ENCODE results near the gene KIAA1755. TPM values are rescaled to one million over a fixed set of nuclear protein-coding genes. Genes with fewer than 3 reads are reported as not detected.

KIAA1755 gene
- polyA plus RNA-seq, 1 donor from 2014 or later, result not detected

DNA sequence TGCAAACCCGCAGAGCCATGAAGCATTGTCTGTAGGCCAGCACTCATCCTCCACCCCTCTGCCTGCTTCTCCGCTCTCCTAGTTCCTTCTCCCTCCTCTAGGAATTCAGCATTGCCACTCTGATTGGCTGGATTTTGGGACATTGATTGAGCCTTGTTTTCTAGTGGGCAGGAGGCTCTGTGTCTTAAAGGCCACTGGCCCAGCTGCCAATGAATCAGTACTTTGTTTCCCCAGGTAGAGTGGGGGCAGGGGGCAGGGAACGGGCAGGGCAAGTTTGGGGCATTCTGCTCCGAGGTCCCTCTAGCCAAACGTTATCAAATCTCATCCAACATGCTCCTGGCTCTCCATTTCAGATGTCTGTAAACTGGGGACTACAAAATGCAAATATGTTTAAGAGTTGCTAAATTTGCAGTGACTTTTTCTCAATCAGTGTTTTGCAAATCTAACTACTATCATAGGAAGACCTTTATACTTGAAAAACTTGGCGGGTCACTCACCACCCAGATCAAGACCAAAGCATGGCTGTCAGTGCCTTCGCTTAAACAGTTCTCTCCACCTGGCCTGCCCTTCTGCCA is 33.0 kb upstream of the KIAA1755 start:
- no peak overlapping the region for H3K9ac ChIP-seq (ENCODE audit: low read length)
- no peaks in the 10 kb centered on the region for H3K36me3 ChIP-seq (ENCODE audit: insufficient read depth, low read length)
- no peaks in the 10 kb centered on the region for H3K79me2 ChIP-seq (replicated peaks; ENCODE audit: insufficient read depth, low read length)
- no peaks in the 10 kb centered on the region for H4K20me1 ChIP-seq (ENCODE audit: insufficient read depth)
- H2AFZ ChIP-seq (ENCODE audit: low read depth, low read length), result no peak overlapping the region
- no peaks in the 10 kb centered on the region for H3K9me3 ChIP-seq (ENCODE audit: low read length)
- TF ChIP-seq MXI1 (conservative IDR thresholded peaks at IDR 0.05; ENCODE audit: poor library complexity, severe bottlenecking) (no peak), POLR2AphosphoS5 (IDR thresholded peaks at IDR 0.05) (no peak), SMC3 (conservative IDR thresholded peaks at IDR 0.05; ENCODE audit: poor library complexity) (no peak), RAD21 (conservative IDR thresholded peaks at IDR 0.05) (no peak), EZH2 (IDR thresholded peaks at IDR 0.05; ENCODE audit: borderline replicate concordance, insufficient read depth, low read length, poor library complexity, severe bottlenecking) (no peak), REST (IDR thresholded peaks at IDR 0.05; ENCODE audit: borderline replicate concordance) (no peak), EP300 (conservative IDR thresholded peaks at IDR 0.05; ENCODE audit: poor library complexity, severe bottlenecking) (no peak), TAF1 (IDR thresholded peaks at IDR 0.05; ENCODE audit: low read depth) (no peak)
- TF ChIP-seq, protein P1, sequence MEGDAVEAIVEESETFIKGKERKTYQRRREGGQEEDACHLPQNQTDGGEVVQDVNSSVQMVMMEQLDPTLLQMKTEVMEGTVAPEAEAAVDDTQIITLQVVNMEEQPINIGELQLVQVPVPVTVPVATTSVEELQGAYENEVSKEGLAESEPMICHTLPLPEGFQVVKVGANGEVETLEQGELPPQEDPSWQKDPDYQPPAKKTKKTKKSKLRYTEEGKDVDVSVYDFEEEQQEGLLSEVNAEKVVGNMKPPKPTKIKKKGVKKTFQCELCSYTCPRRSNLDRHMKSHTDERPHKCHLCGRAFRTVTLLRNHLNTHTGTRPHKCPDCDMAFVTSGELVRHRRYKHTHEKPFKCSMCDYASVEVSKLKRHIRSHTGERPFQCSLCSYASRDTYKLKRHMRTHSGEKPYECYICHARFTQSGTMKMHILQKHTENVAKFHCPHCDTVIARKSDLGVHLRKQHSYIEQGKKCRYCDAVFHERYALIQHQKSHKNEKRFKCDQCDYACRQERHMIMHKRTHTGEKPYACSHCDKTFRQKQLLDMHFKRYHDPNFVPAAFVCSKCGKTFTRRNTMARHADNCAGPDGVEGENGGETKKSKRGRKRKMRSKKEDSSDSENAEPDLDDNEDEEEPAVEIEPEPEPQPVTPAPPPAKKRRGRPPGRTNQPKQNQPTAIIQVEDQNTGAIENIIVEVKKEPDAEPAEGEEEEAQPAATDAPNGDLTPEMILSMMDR (IDR thresholded peaks at IDR 0.05; ENCODE audit: poor library complexity, severe bottlenecking), result no peak
- H3K4me3 ChIP-seq (ENCODE audit: low read length), result no peak overlapping the region
- no peak overlapping the region for H3K27ac ChIP-seq (ENCODE audit: low read length)
- no peaks in the 10 kb centered on the region for H3K27me3 ChIP-seq (ENCODE audit: insufficient read depth, low read depth, low read length)
- H3K4me2 ChIP-seq (ENCODE audit: low read length), result no peak overlapping the region
- H3F3A ChIP-seq (ENCODE audit: insufficient read depth, low read length, poor library complexity, severe bottlenecking), result no peaks in the 10 kb centered on the region
- no peaks in the 10 kb centered on the region for H3K9me2 ChIP-seq (ENCODE audit: insufficient read depth, low read length)

- no peaks in the 10 kb centered on the region for H3K27me3 ChIP-seq (ENCODE audit: insufficient read depth, low read depth, low read length)
- TF ChIP-seq RAD21 (conservative IDR thresholded peaks at IDR 0.05) (no peak), SMC3 (conservative IDR thresholded peaks at IDR 0.05; ENCODE audit: poor library complexity) (no peak), REST (IDR thresholded peaks at IDR 0.05; ENCODE audit: borderline replicate concordance) (no peak), TAF1 (IDR thresholded peaks at IDR 0.05; ENCODE audit: low read depth) (no peak), POLR2AphosphoS5 (IDR thresholded peaks at IDR 0.05) (no peak), MXI1 (conservative IDR thresholded peaks at IDR 0.05; ENCODE audit: poor library complexity, severe bottlenecking) (no peak), EP300 (conservative IDR thresholded peaks at IDR 0.05; ENCODE audit: poor library complexity, severe bottlenecking) (no peak), EZH2 (IDR thresholded peaks at IDR 0.05; ENCODE audit: borderline replicate concordance, insufficient read depth, low read length, poor library complexity, severe bottlenecking) (no peak)
- TF ChIP-seq, protein P1 (IDR thresholded peaks at IDR 0.05; ENCODE audit: poor library complexity, severe bottlenecking), result no peak
Observed at GRCh38 chr20:38291966-38292365, 31.4 kb upstream of the KIAA1755 start.

More at GRCh38 chr20:38291966-38292365, 31.4 kb upstream of the KIAA1755 start:
- Histone ChIP-seq H3K36me3 (ENCODE audit: insufficient read depth, low read length) (no peaks in the 10 kb centered on the region), H3K27ac (ENCODE audit: low read length) (no peak overlapping the region), H3F3A (ENCODE audit: insufficient read depth, low read length, poor library complexity, severe bottlenecking) (no peaks in the 10 kb centered on the region), H3K4me3 (ENCODE audit: low read length) (no peak overlapping the region), H3K9ac (ENCODE audit: low read length) (no peak overlapping the region), H3K9me2 (ENCODE audit: insufficient read depth, low read length) (no peaks in the 10 kb centered on the region), H2AFZ (ENCODE audit: low read depth, low read length) (no peak overlapping the region), H4K20me1 (ENCODE audit: insufficient read depth) (no peaks in the 10 kb centered on the region), H3K79me2 (replicated peaks; ENCODE audit: insufficient read depth, low read length) (no peaks in the 10 kb centered on the region), H3K9me3 (ENCODE audit: low read length) (no peaks in the 10 kb centered on the region), H3K4me2 (ENCODE audit: low read length) (no peak overlapping the region)

Measured in neural cell (in vitro differentiated cells).